MG63 (cell line): ENCODE measurements around the gene KIAA0232. TPM values are rescaled to one million over a fixed set of nuclear protein-coding genes. Genes with fewer than 3 reads are reported as not detected.
"Not testable (repeated sequence)": the region's sequence is repeated elsewhere in the genome, so short reads cannot be mapped to it uniquely, and the experiment has no call there.

ENCODE experiments used
- DNase-seq: peaks from one replicate; pipeline ENCODE4 v3.0.0-alpha.2; 2020
- H3K27me3 ChIP-seq: fragments of 250-450 bp; sonication (Bioruptor Pico); 2 replicates; pipeline ENCODE4 v1.5.1; 2020; ENCODE audit warnings: mild to moderate bottlenecking, moderate library complexity
- H3K36me3 ChIP-seq: fragments of 250-450 bp; sonication (Bioruptor Pico); 2 replicates; pipeline ENCODE4 v1.5.1; 2020; ENCODE audit warnings: mild to moderate bottlenecking, moderate library complexity
- H3K4me3 ChIP-seq: fragments of 250-450 bp; sonication (Bioruptor Pico); 2 replicates; pipeline ENCODE4 v1.5.1; 2020; ENCODE audit warnings: mild to moderate bottlenecking, moderate library complexity
- H3K9me3 ChIP-seq: fragments of 250-450 bp; sonication (Bioruptor Pico); 2 replicates; pipeline ENCODE4 v1.5.1; 2020; ENCODE audit warnings: mild to moderate bottlenecking, moderate library complexity
- total RNA-seq: library from RNA; depleted of rRNA; stranded (reverse); fragments of >200 nt; shearing (Covaris generic); gene quantifications from 2 replicates; pipeline ENCODE4 v1.2.3, GENCODE V29; 2014; ENCODE audit warnings: low replicate concordance

Gene KIAA0232
- total RNA-seq, 1 experiment from 2014 or later = 2.9 TPM

DNA sequence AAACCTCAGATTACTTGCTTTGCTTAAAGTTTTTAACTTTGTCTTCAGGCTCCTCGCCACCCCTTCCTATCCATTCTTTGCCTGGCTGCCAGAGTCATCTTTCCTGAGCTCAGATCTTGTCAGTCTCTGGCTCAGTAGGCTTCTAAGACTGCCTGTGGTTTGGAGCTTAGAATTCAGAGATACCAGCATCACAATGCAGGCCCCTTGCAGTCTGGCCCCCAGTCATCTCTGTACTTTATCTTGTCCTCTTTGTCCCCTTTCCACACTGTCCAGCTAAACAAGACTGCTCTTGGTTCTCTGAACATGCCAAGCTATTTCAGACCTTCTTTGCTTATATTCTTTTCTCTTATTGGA, 3.0 kb downstream of the KIAA0232 start:
- H3K9me3 ChIP-seq = no peaks in the 10 kb centered on the region

DNA sequence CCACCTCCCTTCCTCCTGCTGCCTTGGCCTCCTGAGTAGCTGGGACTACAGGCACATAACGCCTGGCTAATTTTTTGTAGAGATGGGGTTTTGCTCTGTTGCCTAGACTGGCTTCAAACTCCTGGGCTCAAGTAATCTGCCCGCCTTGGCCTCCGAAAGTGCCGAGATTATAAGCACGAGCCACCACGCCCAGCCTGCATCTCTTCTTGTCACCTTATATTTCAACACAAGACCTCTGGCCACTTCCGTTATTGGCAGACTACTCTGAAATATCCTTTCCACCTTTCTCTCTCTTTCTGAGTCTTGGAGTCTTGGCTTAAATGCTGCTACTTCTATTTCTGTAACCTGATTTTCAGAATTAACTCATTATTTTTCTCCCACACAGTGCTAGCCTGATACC, 5.6 kb downstream of the KIAA0232 start:
- Histone ChIP-seq H3K36me3 (peaks cover 10% of the 10 kb centered on the region; the same call in 1 of the 2 replicates), H3K27me3 (no peaks in the 10 kb centered on the region), H3K4me3 (no peak overlapping the region), H3K9me3 (no peaks in the 10 kb centered on the region)
- DNase-seq = no peak

More for the DNA sequence above, 3.0 kb downstream of the KIAA0232 start:
- Histone ChIP-seq H3K4me3 (no peak overlapping the region), H3K27me3 (no peaks in the 10 kb centered on the region), H3K36me3 (peaks cover 4% of the 10 kb centered on the region; the same call in 1 of the 2 replicates)
- DNase-seq = no peak

DNA sequence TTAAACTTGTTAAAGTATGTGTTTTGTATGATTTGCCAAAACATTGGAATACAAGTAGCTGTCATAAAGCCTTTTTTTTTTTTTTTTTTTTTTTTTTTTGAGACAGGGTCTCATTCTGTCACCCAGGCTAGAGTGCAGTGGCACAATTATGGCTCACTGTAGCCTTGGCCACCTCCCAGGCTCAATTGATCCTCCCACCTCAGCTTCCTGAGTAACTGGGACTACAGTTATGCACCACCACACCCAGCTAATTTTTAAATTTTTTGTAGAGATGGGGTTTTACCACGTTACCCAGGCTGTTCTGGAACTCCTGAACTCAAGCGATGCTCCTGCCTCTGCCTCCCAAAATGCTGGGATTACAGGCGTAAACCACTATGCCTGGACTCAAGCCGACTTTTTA, 8.7 kb downstream of the KIAA0232 start:
- DNase-seq, H3K4me3 ChIP-seq, H3K36me3 ChIP-seq, H3K9me3 ChIP-seq, H3K27me3 ChIP-seq: not testable (repeated sequence)

DNA sequence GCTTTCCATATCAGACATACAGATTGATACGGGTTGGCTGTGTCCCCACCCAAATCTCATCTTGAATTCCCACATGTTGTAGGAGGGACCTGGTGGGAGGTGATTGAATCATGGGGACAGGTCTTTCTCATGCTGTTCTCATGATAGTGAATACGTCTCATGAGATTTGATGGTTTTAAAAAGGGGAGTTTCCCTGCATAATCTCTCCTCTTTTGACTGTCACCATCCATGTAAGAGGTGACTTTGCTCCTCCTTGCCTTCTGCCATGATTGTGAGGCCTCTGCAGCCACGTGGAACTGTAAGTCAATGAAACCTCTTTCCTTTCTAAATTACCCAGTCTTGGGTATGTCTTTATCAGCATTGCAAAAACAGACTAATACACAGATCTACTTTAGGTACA, 9.3 kb downstream of the KIAA0232 start:
- DNase-seq, H3K27me3 ChIP-seq, H3K36me3 ChIP-seq, H3K9me3 ChIP-seq, H3K4me3 ChIP-seq: not testable (repeated sequence)

DNA sequence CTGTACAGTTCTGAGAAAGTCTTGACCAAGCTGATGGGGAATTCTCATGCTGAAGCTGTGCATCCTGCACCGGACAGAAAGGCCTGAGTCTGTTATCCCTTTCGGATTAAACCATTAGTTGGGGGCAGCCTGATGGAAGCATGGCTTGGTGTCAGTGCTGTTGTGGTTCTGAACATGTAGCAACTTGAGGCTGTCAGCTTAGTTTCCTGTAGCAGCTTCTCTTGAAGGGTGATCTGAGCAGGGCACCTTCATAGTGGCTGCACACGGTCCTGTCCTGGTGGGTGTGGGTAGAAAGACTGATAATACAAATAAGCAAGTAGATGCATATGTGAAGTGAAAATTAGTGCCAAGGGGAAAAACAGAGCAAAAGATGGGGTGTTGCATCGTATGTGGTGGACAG, 11.7 kb downstream of the KIAA0232 start:
- Histone ChIP-seq H3K4me3 (no peak overlapping the region), H3K9me3 (no peaks in the 10 kb centered on the region), H3K27me3 (no peaks in the 10 kb centered on the region), H3K36me3 (peaks cover 6% of the 10 kb centered on the region; the same call in 1 of the 2 replicates)
- DNase-seq = no peak

DNA sequence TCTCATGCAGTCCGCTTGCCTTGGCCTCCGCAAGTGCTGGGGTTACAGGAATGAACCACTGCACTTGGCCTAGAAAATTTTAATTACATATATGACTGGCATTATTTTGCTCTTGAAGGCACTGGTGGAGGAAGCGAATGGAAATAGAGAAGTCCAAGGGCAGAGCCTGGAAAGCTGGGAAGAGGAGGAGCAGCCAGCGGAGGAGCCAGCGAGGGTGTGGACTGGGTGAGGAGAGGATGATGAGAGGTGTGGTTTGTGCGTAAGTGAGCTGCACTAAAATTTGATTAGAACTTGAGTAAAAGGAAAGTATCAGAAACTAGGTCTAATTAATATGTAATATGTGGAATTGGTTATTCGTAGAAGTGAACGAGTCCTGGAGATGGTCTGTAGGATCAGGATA, 13.3 kb downstream of the KIAA0232 start:
- Histone ChIP-seq H3K4me3 (no peak overlapping the region), H3K9me3 (no peaks in the 10 kb centered on the region), H3K36me3 (peaks cover 6% of the 10 kb centered on the region; the same call in 1 of the 2 replicates), H3K27me3 (no peaks in the 10 kb centered on the region)
- no peak for DNase-seq

DNA sequence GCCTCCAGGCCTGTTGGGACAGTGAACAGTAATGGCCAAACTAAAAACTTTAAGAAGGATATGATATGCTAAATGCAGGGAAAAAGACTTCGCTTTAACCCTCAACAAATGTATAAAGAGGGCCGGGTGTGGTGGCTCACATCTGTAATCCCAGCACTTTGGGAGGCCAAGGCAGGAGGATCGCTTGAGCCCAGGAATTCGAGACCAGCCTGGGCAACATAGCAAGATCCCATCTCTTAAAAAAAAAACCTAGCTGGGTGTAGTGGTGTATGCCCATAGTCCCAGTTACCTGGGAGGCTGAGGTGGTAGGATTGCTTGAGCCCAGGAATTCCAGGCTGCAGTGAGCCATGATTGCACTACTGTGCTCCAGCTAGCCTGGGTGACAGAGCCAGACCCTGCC, 14.8 kb downstream of the KIAA0232 start:
- H3K27me3 ChIP-seq, H3K4me3 ChIP-seq, H3K36me3 ChIP-seq, DNase-seq, H3K9me3 ChIP-seq: not testable (repeated sequence)

DNA sequence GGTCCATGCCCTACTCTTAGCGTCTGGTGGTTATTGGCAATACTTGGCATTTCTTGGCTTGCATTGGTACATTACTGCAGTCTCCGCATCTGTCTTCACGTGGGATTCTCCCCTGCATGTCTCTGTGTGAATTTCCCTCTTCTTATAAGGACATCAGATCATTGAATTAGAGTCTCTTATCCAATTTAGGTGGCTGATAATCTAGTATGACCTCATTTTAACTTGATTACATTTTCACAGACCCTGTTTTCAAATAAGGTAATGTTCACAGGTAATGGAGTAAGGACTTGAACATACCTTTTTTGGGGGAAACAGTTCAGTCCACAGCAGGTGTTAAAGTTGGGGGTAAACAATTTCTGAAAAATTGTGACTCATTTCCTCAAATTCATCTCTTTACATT, 16.6 kb downstream of the KIAA0232 start:
- no peaks in the 10 kb centered on the region for H3K36me3 ChIP-seq
- H3K9me3 ChIP-seq = no peaks in the 10 kb centered on the region
- DNase-seq = no peak
- no peaks in the 10 kb centered on the region for H3K27me3 ChIP-seq
- no peak overlapping the region for H3K4me3 ChIP-seq

DNA sequence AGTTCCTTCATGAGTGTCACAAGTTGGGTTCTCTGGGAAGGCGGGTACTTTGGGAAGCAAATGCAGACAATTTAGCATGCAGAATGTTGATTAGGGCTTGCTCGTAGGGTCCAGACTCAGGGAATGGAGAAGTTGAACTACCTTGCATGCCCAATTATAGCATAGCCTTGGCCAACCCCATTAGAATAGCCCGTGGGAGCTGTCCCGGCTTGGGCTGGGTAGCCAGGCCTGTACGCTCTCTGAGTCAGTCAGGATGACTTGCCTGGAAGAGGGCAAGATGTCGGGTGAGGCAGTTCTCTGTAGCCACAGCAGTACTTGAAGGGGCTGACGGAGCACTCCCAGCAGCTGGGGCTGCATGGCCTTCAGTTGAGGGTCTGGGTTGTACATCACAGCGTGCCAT, 19.5 kb downstream of the KIAA0232 start:
- H3K4me3 ChIP-seq = no peak overlapping the region

DNA sequence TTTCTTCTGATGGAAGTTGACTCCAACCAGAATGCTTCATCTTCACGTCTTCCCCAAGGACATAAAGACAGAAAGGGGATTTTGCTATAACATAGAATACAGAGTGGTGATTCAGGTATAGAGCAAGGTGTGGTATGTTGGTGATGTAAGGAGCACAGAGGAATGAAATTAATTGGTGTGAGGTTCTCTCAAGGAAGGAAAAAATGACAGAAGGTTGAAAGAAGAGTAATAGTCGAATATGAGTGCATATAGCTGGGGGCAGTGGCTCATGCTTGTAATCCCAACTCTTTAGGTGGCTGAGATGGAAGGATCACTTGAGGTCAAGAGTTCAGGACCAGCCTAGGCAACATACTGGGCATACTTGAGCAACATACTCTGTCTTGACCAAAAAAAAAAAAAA, 20.1 kb downstream of the KIAA0232 start:
- Histone ChIP-seq H3K27me3 (no peaks in the 10 kb centered on the region), H3K36me3 (no peaks in the 10 kb centered on the region), H3K4me3 (no peak overlapping the region), H3K9me3 (no peaks in the 10 kb centered on the region)
- no peak for DNase-seq

More for the DNA sequence above, 19.5 kb downstream of the KIAA0232 start:
- Histone ChIP-seq H3K36me3 (no peaks in the 10 kb centered on the region), H3K9me3 (no peaks in the 10 kb centered on the region), H3K27me3 (no peaks in the 10 kb centered on the region)
- no peak for DNase-seq

DNA sequence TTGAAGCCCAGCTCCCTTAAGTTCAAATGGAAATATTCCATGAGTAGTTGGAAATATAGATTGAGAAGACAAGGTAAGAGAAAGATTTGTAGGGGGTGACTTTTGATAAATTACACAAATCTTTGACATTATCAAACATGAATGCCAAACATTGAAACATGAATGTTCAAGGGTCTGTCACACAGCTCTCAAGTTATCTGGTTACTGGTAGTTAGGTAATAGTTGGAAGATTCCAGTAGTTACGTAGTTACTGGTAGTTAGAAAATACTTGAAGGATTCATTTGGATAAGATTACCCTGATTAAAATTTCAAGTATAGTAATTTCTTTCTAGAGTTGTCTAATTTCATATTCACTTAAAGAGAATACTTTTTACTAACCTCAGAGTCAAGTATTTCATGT, 20.7 kb downstream of the KIAA0232 start:
- H3K36me3 ChIP-seq = peaks cover 3% of the 10 kb centered on the region
- no peak for DNase-seq
- no peaks in the 10 kb centered on the region for H3K9me3 ChIP-seq
- no peak overlapping the region for H3K4me3 ChIP-seq
- H3K27me3 ChIP-seq = no peaks in the 10 kb centered on the region

DNA sequence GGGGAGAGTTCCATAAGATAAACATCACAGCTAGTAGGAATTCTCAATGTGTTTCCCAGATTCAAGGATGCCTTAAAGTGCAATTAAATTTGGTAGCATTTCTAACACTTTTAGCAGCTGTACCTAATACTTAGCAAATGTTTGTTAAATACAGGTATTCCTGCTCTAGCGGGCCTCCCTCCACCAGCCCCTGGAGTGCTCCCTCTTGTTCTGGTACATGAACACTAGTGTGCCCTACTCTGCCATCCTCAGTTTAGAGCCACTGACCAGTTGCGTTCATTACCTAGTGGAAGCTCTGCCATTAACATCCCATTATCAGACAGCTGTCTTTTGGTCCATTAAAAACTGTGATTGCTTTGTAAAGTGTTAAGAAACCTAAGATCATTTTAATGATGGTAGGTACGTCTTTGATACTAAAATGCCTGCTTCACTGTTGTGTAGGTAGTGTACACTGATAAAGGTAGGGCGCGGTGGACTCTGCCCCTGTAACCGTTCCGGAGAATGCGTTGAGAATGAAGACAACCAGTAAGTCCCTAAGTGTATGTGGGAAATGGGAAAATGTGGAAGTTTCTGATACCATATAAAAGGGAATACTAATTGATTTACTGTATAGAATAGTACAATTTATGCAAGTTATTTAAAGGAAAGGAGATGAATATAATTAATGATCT, 21.7 kb downstream of the KIAA0232 start:
- Histone ChIP-seq H3K9me3 (no peaks in the 10 kb centered on the region), H3K4me3 (no peak overlapping the region), H3K36me3 (peaks cover 9% of the 10 kb centered on the region), H3K27me3 (no peaks in the 10 kb centered on the region)
- DNase-seq = no peak

DNA sequence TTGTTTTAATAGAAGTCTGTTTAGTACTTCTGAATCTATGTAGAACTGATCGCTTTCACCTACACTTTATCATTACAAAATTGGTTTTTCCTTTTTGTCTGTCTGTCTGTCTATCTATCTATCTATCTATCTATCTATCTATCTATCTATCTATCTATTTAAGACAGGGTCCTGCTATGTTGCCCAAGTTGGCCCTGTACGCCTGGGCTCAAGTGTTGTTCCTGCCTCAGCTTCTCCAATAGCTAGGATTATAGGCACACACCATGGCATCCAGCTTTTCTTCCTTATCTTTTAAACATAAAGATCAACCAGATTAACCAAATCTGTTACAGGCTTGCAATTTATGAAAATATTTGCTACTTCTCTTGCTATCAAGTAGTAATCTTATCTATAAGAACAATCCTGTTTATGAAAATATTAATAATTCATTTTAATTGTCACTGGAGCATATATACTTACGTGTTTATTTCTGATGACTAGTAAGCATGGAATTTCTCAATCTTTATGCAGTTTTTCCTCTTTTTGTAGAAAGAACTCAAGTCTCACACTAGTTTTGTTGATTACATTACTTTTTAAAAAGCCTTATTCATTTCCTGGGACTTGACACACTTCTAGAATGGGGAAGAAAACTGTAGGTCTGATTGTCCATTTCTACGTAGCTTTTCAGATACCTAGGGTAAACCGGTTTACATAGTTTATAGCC, 24.5 kb downstream of the KIAA0232 start:
- no peak for DNase-seq
- Histone ChIP-seq H3K36me3 (peaks cover 11% of the 10 kb centered on the region), H3K9me3 (no peaks in the 10 kb centered on the region), H3K4me3 (no peak overlapping the region), H3K27me3 (no peaks in the 10 kb centered on the region)

DNA sequence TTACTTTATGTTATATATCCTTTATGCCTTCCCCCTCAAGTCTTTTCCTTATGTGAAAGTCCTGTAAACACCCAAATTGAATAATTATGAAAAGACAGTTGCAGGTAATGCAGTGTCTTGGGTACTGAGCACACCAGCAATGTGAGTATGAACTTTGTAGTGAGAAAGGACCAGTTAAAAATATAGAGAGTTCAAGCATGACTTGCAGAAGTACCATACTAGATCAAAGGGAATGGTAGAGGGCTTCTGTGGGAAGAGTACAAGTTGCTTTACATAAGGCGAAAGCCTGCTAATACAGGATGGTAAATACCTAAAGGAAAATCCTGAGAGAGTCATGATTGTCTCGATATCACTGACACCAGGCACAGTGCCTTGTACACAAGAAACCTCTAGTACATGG, 25.7 kb downstream of the KIAA0232 start:
- Histone ChIP-seq H3K27me3 (no peaks in the 10 kb centered on the region), H3K9me3 (no peaks in the 10 kb centered on the region)

DNA sequence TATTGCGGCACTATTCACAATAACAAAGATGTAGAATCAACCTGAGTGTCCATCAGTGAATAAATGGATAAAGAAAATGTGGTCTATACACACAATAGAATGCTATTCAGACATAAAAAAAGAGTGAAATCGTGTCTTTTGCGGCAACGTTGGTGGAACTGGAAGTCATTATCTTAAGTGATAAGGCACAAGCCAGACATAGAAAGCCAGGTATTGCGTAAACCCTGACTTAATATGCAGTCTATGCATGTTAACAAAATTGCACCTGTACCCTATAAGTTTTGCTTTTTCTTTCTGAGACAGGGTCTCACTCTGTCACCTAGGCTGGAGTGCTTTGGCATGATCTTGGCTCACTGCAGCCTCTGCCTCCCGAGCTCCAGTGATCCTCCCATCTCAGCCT, 28.6 kb downstream of the KIAA0232 start:
- no peak overlapping the region for H3K4me3 ChIP-seq
- no peak for DNase-seq
- H3K9me3 ChIP-seq = no peaks in the 10 kb centered on the region
- peaks cover 11% of the 10 kb centered on the region for H3K36me3 ChIP-seq
- no peaks in the 10 kb centered on the region for H3K27me3 ChIP-seq

More for the DNA sequence above, 25.7 kb downstream of the KIAA0232 start:
- Histone ChIP-seq H3K4me3 (no peak overlapping the region), H3K36me3 (peaks cover 11% of the 10 kb centered on the region)
- no peak for DNase-seq

DNA sequence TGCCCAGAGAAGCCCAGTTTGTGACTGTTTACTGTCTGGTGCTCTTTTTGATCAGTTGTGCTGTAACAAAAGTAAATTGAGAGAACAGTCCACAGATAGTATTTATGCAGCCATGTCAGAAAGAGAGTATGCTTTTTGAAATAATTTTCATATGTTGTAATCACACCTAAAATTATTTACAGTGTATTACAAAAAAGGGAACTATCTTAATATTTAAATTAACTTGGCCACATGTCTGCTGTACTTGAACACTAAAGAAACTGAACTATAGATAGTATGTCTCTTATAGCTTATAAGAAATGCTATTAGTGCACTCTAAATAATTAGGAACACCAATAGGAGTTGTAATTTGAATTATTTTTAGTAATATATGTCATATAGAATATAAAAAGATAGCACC, 30.2 kb downstream of the KIAA0232 start:
- Histone ChIP-seq H3K27me3 (no peaks in the 10 kb centered on the region), H3K36me3 (peaks cover 15% of the 10 kb centered on the region), H3K9me3 (no peaks in the 10 kb centered on the region), H3K4me3 (no peak overlapping the region)
- no peak for DNase-seq

DNA sequence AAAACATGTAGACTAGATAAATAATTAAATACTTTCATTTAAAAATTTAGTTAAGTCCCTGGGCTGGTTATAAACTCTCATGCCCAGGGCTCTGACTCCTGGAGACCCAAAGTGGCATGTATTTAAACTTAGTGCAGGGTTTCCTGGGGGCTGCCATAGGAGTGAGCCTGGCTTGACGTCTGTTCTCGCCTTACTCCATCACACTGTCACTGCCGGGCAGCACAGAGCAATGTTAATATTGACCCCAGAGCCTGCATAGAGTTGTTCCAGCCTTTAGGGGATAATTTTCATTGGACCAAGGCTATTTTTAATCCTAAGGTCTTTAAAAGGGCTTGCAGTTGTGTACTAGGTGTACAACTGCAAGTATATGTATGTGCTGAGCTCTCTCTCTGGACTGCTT, 31.2 kb downstream of the KIAA0232 start:
- no peak for DNase-seq
- peaks cover 10% of the 10 kb centered on the region for H3K36me3 ChIP-seq

More for the DNA sequence above, 31.2 kb downstream of the KIAA0232 start:
- Histone ChIP-seq H3K27me3 (no peaks in the 10 kb centered on the region), H3K9me3 (no peaks in the 10 kb centered on the region), H3K4me3 (no peak overlapping the region)
